Activated T-helper 1 cell treated with anti-CD3 and anti-CD28 coated beads, Interleukin-2, amount 50 U/mL, for 16 hours (primary cell): ENCODE measurements around the gene CREB5.

Experiments used
- DNase-seq, 2 donors: peaks; one replicate each; pipeline ENCODE4 v3.0.0-alpha.2; 2020; ENCODE audit warnings: low read depth in 1 of 2, low spot score in 1 of 2

Gene CREB5

GRCh38 chr7:28477041-28477442 is 64.7 kb downstream of the CREB5 start:
- no peak for DNase-seq

GRCh38 chr7:28478656-28479055 is 66.3 kb downstream of the CREB5 start:
- no peak for DNase-seq

- no peak for DNase-seq
Measured at GRCh38 chr7:28479507-28479947, 67.2 kb downstream of the CREB5 start.

DNA sequence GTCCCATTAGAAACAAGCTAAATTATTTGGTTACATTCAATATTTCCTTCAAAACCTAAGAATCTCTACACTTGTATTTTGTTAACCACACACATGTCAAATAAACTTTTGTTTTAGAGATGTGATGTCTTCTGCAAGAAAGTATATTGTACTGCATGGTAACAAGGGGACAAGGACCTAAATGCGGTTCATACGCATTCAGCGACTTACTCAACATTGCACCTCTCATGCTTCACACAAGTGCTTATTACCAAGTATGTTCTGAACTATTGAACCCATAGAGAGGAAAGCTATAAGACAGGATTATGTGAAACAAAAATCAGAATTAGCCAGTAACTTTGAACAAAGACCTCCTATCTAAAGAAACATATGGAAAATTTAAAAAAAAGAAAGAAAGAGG is 68.3 kb downstream of the CREB5 start:
- DNase-seq = no peak

DNA sequence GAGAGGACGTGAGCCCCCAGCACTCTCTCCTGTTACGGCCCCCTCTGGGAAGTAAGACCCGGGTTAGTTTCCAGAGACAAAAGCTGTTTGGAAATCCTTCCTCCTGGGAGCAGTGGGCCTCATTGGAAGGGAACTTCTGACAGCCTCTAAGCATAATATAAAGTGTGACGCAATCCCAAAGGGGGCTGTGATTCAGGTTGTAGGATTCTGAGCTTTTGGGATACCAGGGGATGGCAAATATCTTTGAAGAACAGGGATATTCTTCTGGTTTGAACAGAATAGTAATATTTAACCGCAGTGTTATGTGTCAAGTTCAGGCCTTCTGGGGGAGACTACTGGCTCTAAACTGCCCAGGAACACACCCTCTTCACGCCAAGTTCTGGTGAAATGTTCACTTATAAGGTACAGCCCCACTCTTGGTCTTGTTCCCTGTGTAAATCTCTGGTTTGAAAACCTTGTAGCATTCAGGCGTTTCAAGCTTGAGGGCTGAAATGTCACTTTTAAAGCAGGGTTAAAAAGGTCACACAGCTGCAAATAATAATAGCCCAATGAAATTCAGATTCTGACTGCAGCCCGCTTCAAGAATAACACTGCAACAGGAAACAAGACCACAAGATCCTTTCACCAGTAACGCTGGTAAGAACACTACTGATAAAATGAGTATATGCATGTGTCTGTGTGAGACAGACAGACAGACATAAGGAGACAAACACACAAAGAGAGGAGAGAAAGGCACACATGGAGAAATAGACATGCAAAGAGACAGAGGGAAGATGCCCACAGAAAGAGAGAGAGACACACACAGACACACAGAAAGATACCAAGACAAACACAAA is 69.0 kb downstream of the CREB5 start:
- DNase-seq = no peak

DNA sequence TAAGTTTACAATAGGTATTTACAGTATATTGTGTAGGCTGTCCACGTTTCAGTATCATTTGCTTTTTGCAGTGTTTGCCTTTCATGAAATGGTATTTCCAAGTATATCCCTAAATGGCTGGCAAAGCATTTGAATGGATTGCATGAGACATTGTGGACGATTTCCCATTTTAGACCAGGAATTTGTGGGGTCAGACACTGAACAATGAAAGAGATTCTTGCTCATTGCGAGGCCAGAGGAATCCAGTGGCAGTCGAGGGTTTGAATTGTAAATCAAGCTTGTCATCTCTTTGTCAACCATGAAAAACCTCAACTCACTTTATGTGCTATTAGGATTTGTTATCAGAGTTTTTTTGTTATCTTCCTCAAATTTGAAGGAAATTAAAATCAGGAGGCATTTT is 70.8 kb downstream of the CREB5 start:
- no peak for DNase-seq

DNA sequence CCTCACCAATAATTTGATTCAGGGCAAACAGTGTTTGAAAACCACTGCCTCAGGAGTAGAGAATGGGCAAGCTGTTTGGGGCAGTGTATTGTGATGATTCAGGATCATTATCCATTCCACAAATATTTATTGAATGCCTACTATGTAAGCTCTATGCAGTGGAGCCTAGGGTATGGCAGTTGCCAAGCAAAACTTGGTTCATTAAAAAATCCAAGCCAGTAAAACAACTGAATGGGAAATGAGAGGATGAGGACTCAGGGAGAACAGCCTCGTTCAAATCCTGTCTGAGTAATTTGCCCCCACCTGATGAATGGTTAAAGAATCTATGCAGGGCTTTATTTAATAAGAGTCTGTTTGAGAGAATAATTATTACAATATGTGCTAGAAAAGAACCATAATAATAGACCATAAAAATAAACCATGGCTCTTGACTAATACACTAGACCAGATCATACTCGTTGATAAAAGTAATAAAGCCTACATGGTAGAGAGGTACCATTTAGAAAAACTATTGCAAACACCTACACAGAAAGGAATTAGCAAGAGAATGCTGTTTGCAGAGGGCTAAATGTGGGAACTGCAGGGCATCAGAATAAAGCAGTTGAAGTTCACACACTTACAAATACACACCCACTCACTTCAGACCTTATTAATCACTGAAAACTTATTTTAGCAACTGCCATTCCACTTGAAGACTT is 71.7 kb downstream of the CREB5 start:
- DNase-seq = no peak

- no peak for DNase-seq
Measured at GRCh38 chr7:28484606-28484935, 72.3 kb downstream of the CREB5 start.

DNA sequence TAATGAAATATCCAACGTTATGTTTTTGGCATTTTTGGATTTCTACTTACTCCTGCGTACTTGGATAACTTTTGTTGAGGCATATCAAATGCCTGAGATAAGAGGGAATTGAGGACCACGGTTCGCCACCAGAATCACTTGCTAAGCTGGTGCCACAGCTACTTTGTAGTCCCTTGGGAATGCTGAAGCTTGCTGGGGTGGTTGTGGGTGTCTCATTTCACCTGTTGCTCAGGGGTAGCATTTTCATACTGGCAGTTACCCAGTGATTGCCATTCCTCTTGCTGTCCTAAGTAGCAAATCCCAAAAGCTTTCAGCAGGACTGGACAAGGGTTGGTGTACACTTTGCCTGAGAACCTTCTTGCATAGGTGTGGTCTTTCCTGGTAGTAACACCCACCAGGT is 75.2 kb downstream of the CREB5 start:
- no peak for DNase-seq

- DNase-seq = no peak
Measured at GRCh38 chr7:28488061-28488791, 75.9 kb downstream of the CREB5 start.

DNA sequence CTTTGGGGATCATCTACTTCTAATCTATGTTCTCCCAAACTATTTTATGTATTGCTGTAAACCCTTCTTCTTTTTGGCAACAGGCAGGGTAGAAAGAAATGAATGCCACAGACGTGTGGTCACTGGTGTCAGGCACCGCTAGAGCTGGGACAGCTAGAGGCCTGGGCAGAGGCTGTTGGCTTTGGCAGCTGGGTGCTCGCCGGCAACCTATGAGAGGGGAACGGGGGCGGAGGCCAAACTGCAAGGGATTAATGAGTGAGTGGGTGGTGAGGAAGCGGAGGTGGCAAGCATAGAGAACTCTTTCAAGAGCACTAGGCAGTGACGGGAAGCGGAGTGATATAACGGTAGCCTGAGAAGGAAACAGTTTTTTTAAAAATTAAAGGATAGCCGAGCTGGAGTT is 78.5 kb downstream of the CREB5 start:
- DNase-seq = no peak

DNA sequence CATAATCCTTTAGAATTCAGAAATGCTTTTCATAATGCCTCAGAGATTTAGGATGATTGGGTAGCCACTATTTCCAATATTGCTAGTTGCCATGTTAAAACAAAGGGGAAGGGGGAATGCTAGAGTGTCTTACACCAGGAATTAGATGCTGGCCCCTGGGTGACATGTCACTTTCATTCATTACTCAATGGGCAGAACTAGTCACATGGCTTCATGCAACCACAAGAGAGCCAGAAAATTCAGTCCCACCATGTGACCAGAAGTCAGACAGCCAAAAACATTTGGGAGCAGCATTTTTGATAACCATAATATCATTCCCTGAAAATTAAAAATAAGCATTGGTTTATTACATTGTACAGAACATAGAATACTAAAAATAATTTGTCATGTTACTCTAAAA is 81.2 kb downstream of the CREB5 start:
- no peak for DNase-seq

- DNase-seq = no peak
Measured at GRCh38 chr7:28497009-28497408, 84.7 kb downstream of the CREB5 start.

DNA sequence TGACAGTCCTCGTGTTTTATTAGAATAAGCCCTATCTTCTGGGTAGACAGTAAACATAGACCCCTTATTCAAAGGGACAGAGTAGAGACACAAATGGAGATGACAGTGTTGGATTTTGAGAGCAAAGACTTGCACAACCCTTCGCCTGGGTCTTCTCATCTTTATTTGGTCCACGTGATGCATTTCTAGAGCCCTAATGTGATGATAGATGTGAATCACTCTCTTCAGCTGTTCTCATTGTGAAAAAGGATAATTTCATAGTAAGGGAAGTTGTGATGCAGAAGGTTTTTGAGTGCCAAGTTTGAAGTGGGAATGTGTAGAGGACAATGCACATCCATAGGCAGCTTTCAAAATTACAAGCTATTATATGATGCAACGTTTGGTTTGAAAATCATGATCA is 86.3 kb downstream of the CREB5 start:
- DNase-seq = no peak

DNA sequence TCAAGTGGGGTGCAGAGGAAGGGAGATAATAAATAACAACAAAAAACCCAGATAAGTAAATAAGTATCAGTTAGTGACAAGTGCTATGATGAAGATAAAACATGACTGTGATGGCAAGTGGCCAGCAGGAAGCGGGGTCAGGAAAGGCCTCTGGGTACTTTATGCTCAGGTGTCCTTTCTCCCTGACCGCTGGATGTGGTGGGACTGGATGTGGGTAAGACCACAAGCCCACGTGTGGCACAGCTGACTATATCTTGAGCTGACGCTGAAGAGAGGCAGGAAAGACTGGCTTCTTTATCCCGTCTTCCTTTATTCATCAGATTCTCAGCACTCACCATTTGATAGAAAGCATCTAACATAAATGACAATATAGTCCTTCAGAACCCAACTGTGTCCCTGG is 87.8 kb downstream of the CREB5 start:
- no peak for DNase-seq

DNA sequence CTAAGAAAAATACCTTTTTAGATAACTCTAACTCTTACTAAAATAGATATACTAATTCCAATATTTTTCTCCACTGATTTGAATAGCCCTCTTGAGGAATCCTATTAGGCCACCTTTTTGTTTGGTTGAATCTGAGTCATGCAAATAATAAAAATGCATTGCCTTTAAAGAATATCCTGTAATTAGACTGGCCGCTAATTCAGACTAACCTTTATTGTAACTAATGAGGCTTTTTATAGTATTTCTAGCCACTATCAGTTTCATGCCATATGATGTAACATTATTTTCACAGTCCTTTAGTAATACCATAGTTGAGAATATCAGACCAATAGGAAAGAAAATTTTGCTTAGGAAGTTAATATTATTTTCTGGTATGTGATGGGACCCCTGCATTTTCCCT is 90.1 kb downstream of the CREB5 start:
- no peak for DNase-seq

GRCh38 chr7:28503396-28503795 is 91.1 kb downstream of the CREB5 start:
- no peak for DNase-seq

DNA sequence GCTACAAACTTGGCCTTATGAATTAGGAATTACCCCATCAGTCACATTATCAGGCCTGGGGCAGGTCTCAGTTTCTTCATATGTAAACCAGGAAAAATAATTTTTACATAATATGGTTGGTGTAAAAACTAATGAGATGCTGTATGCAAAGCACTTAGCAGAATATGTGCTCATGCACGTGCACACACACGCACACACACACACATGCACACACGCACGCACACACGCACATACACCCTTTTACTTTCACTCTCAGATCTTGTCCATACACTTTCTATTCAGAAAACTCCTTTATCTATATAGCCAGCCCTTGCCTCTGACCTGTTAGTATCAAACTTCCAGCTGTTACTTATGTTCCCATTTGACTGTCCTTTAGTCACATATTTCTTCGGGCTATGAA is 92.7 kb downstream of the CREB5 start:
- no peak for DNase-seq

DNA sequence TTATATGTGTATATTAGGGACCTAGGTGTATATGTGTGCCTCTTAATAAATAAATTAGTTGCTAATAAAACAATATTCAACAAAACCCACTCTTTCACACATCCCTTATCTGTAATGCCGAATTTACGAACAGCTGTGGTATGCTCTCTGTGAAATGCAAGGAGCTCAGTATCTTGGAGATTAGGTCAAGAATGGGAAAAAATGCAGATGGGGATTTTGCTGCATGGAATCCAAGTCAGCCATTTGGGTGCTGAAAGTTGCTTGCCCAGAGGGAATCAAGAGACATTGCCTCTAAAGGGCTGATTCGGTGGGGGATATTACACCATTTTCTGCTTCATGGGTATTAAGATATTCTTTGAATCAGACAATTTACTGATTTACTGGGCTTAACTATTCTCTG is 93.5 kb downstream of the CREB5 start:
- no peak for DNase-seq

DNA sequence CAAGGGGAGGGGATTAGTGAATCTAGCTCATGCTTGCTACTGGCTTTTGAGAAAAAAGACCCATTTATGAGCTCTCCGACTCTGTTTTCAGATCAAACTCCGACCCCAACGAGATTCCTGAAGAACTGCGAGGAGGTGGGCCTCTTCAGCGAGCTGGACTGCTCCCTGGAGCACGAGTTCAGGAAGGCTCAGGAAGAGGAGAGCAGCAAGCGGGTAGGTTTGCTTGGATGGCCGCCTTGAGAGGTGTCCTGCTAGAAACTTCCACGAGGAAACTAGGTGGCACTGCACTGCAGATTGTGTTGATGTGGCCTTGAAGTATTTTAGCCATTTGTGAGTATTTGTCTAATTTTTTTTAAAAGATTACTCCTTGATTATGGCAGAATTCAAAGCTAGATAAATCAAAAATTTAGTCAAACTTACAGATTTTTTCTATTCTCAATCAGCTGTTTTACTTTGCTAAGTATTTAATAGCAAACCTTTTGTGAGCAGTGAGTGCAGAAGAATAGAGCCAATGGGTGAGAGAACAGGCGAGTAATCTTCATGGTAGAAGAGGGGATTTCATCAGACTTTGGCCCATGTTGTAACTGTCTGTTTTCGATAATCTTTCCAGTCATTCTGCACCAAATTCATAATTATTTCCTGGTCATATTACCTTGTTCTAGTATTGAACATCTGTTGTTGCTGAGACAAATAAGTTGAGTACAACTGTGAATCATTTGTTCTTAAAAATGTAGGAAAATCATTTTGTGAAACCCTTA is 95.4 kb downstream of the CREB5 start:
- DNase-seq = no peak

DNA sequence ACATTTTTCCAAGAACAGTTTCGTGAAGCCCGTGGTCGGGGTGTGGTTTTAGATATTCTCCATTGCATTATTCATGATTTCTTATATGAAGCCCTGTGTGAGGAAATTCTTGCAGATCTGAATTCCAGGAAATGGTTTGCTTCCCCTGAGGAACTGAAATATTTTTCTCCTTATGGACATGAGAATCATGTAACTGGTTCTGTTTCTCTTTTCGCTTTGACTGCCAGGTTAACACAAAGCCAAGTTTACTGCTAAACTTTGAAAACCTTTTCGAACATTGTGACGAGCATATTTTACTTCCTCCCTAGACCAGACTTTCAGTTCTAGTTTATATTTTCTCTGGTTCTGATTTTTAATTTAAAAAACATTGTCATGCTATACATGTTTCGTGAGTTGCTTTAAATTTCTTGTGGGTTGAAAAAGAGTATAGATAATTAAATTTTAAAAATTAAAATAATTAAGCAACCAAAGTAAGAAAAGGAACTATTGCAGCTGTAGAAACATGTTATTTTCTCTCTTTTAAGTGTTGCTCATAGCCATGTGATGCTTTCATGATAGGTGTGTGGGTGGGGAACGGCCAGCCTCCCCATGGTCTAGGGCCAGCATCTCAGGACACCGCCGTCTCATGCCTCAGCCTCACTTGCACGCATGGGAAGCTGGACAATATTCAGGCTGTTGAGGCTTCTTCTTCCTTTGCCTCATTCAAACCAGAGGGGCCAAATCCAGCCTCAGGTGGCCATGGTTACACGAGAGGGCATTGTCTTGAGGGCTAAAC is 97.1 kb downstream of the CREB5 start:
- DNase-seq = no peak
